Ascending aorta (tissue), 2 donors: Measurements from ENCODE around the gene ULBP1. TPM values are rescaled to one million over a fixed set of nuclear protein-coding genes. Genes with fewer than 3 reads are reported as not detected.

Experiments used
- DNase-seq, 2 donors: peaks; one replicate each; pipeline ENCODE4 v3.0.0-alpha.2; 2019; ENCODE audit warnings: low spot score in 2 of 2
- H3K27ac ChIP-seq, 2 donors: fragments of 200-600 bp; sonication (generic); one replicate each; pipeline ENCODE4 v1.5.1; 2016 to 2017; ENCODE audit warnings: mild to moderate bottlenecking in 1 of 2
- H3K27me3 ChIP-seq: fragments of 200-600 bp; sonication (generic); one replicate; pipeline ENCODE4 v1.5.1; 2017
- H3K36me3 ChIP-seq, 2 donors: fragments of 200-600 bp; sonication (generic); one replicate each; pipeline ENCODE4 v1.5.1; 2016
- H3K4me1 ChIP-seq, 2 donors: fragments of 200-600 bp; sonication (generic); one replicate each; pipeline ENCODE4 v1.5.1; 2016 to 2017; ENCODE audit warnings: mild to moderate bottlenecking in 1 of 2
- H3K4me3 ChIP-seq, 2 donors: fragments of 200-600 bp; sonication (generic); one replicate each; pipeline ENCODE4 v1.5.1; 2016 to 2017; ENCODE audit warnings: mild to moderate bottlenecking in 1 of 2
- H3K9me3 ChIP-seq, 2 donors: fragments of 200-600 bp; sonication (generic); one replicate each; pipeline ENCODE4 v1.5.1; 2016
- intact Hi-C: fragments of 100-400 bp; cut with DNase I; formaldehyde crosslinking; loops from one replicate; pipeline ENCODE4 v1.15.1; 2023
- total RNA-seq: library from RNA; depleted of rRNA; stranded (reverse); fragments of >200 nt; gene quantifications from one replicate; pipeline ENCODE4 v1.1.0, GENCODE V29; 2016
- TF ChIP-seq, protein P1 (sequence below), 3 experiments: fragments of 200-600 bp in 2 of 3; fragments of 450-650 bp in 1 of 3; sonication (generic) in 2 of 3; IDR thresholded peaks; one replicate each; pipeline ENCODE4 v1.5.1; 2016 to 2019; ENCODE audit warnings: antibody characterized with exemption in 3 of 3, mild to moderate bottlenecking in 1 of 3, moderate library complexity in 1 of 3

Gene ULBP1
- total RNA-seq, 1 donor from 2014 or later: 3.8 TPM

DNA sequence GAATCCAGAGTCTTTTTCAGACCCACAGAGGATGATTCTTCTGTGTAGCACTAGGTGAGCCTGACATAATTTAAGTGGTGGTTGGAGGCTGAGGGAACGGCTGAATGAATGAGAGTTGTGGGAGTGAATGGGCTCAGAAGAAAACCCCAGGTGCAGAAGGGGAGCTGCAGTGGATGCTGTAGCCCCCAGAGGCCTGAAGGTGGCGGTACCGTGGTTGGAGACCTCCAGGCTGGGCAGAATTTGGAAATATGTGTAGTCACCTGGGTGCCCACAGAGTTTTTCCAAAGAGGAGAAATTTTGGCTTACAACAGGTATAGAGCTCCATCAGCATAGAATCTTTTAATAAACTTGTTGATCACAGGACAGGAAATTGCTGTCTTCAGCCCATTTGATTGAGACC is 34.3 kb upstream of the ULBP1 start:
- Histone ChIP-seq H3K4me1 (peaks cover 0 to 7% of the 10 kb centered on the region in 2 donors), H3K27me3 (no peaks in the 10 kb centered on the region), H3K36me3 (no peaks in the 10 kb centered on the region), H3K9me3 (no peaks in the 10 kb centered on the region), H3K27ac (no peak overlapping the region), H3K4me3 (no peak overlapping the region)
- intact Hi-C loops: loop anchor here (10.0 kb wide), 1 partner anchor 185 kb away; the partner anchor contains the start of genes NUP43 and PCMT1
- DNase-seq: no peak
- TF ChIP-seq, protein P1, sequence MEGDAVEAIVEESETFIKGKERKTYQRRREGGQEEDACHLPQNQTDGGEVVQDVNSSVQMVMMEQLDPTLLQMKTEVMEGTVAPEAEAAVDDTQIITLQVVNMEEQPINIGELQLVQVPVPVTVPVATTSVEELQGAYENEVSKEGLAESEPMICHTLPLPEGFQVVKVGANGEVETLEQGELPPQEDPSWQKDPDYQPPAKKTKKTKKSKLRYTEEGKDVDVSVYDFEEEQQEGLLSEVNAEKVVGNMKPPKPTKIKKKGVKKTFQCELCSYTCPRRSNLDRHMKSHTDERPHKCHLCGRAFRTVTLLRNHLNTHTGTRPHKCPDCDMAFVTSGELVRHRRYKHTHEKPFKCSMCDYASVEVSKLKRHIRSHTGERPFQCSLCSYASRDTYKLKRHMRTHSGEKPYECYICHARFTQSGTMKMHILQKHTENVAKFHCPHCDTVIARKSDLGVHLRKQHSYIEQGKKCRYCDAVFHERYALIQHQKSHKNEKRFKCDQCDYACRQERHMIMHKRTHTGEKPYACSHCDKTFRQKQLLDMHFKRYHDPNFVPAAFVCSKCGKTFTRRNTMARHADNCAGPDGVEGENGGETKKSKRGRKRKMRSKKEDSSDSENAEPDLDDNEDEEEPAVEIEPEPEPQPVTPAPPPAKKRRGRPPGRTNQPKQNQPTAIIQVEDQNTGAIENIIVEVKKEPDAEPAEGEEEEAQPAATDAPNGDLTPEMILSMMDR (IDR thresholded peaks at IDR 0.05): no peak

DNA sequence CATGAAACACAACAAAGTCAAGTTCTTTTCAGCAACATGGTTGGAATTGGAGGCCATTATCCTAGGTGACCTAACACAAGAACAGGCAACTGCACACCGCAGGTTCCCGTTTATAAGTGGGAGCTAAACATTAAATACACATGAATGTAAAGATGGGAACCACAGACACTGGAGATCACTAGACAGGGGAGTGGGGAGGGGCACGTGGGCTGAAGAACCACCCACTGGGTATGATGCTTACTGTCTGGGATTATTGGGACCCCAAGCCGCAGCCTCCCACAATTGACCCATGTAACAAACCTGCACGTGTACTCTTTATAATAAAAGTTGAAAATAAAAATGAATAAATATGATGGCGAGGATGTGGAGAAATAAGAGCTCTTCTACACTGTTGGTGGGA is 32.2 kb upstream of the ULBP1 start:
- Histone ChIP-seq H3K27me3 (no peaks in the 10 kb centered on the region), H3K27ac (no peak overlapping the region), H3K4me1 (no peaks in the 10 kb centered on the region), H3K9me3 (no peaks in the 10 kb centered on the region), H3K36me3 (no peaks in the 10 kb centered on the region), H3K4me3 (no peak overlapping the region)
- TF ChIP-seq, protein P1 (IDR thresholded peaks at IDR 0.05): no peak
- no peak for DNase-seq
- intact Hi-C loops: loop anchor here (5.0 kb wide), 1 partner anchor 881 kb away; no protein-coding TSS in a partner anchor

DNA sequence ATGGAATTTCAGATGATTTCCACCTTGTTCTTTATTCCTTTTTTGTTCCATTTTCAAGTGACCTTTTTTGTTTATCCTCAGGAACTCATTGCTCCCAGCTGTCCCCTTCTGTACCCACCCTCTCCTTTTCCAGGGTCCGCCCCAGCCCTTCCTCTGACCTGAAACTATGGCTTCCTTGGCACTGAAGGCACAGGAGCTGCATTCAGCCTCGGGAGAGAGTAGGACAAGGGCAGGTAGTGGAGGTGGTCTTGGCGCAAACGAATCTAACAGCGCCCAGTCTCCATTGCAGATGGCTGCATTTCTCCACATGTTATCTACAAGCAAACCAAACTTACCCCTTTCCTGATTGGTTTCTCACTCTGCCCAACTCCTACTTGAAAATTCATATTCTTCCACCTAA is 30.7 kb upstream of the ULBP1 start:
- no peaks in the 10 kb centered on the region for H3K9me3 ChIP-seq
- peaks cover 11% of the 10 kb centered on the region for H3K27me3 ChIP-seq
- TF ChIP-seq, protein P1 (IDR thresholded peaks at IDR 0.05): no peak
- H3K4me3 ChIP-seq: no peak overlapping the region
- intact Hi-C loops: loop anchor here (5.0 kb wide), 1 partner anchor 879 kb away; no protein-coding TSS in a partner anchor
- H3K4me1 ChIP-seq: no peaks in the 10 kb centered on the region
- no peak overlapping the region for H3K27ac ChIP-seq
- no peaks in the 10 kb centered on the region for H3K36me3 ChIP-seq
- DNase-seq: no peak

DNA sequence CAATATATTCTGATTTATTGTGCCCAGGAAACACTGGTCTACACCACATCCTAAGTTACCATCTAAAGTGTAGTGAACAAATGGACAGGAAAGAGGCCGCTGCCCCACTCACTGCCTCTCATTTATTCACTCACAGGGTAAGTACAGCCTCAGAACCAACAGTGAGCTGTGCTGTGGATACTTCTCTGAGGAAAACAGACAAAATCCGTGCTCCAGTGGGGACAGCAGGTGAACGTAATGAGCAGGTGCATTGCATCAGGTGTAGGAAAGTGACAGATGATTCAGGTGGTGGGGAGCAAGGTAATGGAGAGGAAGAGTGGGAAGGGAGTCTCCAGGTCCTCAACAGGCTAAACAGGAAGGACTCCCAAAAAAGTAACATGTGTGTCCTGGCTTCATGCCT is 30.3 kb upstream of the ULBP1 start:
- intact Hi-C loops: loop anchor here (5.0 kb wide), 1 partner anchor 879 kb away; no protein-coding TSS in a partner anchor

DNA sequence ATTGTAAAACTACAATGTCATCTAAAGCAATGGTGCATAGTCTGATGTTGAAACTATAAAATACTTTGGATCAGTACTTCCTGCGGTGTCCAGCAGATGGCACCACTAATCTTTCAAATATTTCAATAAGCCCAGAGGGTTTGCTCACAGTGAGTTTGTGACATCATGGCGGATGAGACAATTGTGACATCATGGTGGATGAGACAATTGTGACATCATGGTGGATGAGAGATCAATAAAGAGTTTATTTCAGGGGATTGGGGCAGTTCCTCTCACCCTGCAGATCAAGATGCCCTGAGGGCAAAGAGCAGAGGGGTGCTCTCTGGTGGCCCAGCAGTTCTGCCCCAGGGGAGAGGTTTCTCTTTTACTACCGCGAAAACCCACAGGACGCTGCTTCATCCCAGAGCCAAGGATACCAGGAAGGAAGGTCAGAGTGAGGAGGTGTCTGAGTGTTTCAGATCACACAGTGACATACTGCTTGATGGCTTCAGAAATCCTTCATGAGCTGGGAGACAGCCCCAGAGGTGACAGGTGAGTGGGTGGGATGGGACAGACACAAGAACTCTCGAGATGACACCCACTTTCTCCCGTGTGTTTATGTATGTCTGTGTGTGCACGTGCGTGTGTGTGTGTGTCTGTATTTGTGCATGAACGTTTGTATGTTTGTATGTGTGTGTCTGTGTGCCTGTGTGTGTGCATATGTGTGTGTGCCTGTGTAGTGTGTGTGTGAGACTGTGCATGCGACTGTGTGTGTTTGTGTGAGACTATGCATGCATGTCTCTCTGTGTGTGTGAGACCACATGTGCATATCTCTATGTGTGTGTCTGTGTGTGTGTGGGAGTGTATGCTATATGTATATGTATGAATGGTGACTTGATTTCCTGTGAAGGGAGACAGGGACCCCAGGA is 29.2 kb upstream of the ULBP1 start:
- Histone ChIP-seq H3K9me3 (no peaks in the 10 kb centered on the region), H3K27me3 (peaks cover 19% of the 10 kb centered on the region), H3K4me3 (no peak overlapping the region), H3K4me1 (peaks cover 0 to 10% of the 10 kb centered on the region in 2 donors), H3K27ac (no peak overlapping the region), H3K36me3 (no peaks in the 10 kb centered on the region)
- intact Hi-C loops: loop anchor here (1.0 to 5.0 kb wide), 2 partner anchors 83 to 878 kb away; no protein-coding TSS in a partner anchor
- TF ChIP-seq, protein P1 (IDR thresholded peaks at IDR 0.05): peak; percentile 69 to 77 (median 76)
- peak in 1 of 2 donors; percentile 85 for DNase-seq

More for the DNA sequence above, 30.3 kb upstream of the ULBP1 start:
- no peaks in the 10 kb centered on the region for H3K36me3 ChIP-seq
- H3K4me3 ChIP-seq: no peak overlapping the region
- H3K4me1 ChIP-seq: peaks cover 0 to 4% of the 10 kb centered on the region in 2 donors
- TF ChIP-seq, protein P1 (IDR thresholded peaks at IDR 0.05): no peak
- peak in 1 of 2 donors; percentile 16 for DNase-seq
- H3K27ac ChIP-seq: no peak overlapping the region
- H3K9me3 ChIP-seq: no peaks in the 10 kb centered on the region
- peaks cover 15% of the 10 kb centered on the region for H3K27me3 ChIP-seq
